Amygdala (tissue), 56 donors: ENCODE measurements around the gene MOB3B.

Source experiments
- DNase-seq, 56 donors: peaks; one replicate each; lab custom pipeline; 2025; lab: John Stamatoyannopoulos, UW

Gene MOB3B

GRCh38 chr9:27377147-27377807, 152.3 kb downstream of the MOB3B start:
- peak in 1 of 56 donors; percentile 27 for DNase-seq

DNA sequence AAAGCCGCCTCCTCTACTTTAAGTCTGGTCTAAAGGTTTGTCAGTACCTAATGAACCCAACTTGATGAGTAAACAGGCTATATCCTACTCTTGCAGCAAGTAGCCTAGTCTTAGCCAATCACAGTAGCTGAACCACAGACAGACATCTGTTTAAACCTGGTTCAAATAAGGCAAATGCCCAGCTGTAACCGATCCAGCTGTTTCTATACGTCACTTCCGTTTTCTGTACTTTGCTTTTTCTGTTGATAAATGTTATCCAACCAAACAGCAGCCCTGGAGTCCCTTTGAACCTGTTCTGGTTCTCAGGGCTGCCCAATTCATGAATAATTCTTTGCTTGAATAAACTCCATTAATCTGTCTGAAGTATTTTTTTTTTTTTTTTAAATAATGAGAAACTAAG, 155.8 kb downstream of the MOB3B start:
- DNase-seq = no peak

DNA sequence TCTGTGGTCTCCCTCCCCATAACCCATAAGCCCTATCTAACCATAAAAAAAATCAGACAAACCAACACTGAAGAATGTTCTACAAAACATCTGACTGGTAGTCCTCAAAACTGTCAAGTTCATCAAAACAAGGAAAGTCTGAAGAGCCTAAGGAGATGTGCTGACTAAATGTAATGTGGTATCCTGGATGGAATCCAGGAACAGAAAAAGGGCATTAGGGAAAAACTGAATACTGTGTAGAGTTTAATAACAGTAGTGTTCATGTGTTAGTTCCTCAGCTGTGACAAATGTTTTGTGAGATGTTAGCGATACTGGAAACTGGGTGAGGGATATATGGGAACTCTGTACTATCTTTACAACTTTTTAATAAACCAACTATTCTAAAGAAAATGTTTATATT, 157.0 kb downstream of the MOB3B start:
- DNase-seq = no peak

- no peak for DNase-seq
Observed at GRCh38 chr9:27371382-27371781, 158.2 kb downstream of the MOB3B start.

GRCh38 chr9:27369591-27369990, 160.0 kb downstream of the MOB3B start:
- DNase-seq = no peak

GRCh38 chr9:27368316-27368985, 161.2 kb downstream of the MOB3B start:
- peak in 24 of 56 donors; percentile 12 to 75 (median 36) for DNase-seq

GRCh38 chr9:27367921-27368315, 161.7 kb downstream of the MOB3B start:
- no peak for DNase-seq

- no peak for DNase-seq
Observed at GRCh38 chr9:27367175-27367798, 162.3 kb downstream of the MOB3B start.

GRCh38 chr9:27365707-27366376, 163.8 kb downstream of the MOB3B start:
- no peak for DNase-seq

- DNase-seq = no peak
Observed at GRCh38 chr9:27362447-27363210, 167.0 kb downstream of the MOB3B start.

DNA sequence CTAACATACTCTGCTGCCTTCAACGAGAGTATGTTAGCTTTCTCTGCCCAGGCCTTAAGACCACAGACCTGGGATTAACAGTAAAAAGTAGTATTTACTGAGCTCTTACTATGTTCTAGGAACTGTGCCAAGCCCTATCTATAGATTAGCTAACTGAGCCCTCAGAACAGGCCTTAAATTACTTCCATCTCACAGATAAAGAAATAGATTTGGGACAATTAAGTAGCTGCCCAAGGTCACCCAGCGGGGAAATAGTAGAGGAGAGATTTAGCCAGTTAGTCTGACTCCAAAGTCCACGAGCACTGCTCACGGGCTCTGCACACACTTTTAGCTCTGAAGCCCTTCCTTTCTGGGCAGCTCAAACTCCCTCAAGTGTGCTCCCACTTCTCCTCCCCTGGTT, 168.1 kb downstream of the MOB3B start:
- DNase-seq = no peak

- DNase-seq = no peak
Observed at GRCh38 chr9:27359763-27360162, 169.9 kb downstream of the MOB3B start.

GRCh38 chr9:27358007-27358406, 171.6 kb downstream of the MOB3B start:
- no peak for DNase-seq

DNA sequence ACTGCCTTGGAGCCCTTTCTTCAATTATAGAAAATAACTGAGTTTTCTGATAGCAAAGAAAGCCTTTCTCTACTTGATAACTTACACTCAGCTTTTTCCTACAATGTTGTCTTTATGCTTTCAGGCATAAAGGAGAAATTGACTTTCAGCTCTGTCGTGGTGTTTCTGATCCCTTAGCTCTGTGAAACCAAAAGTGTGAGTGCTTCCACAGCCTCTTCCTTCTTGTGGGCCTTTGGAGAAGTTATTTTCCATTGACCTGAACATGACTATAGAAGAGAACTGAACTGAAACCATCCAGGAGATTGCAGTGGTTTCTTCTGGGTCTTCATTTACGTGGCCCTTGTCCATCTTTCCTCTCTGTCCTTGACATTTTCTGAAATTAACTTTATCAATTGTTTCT, 173.2 kb downstream of the MOB3B start:
- DNase-seq = peak in 1 of 56 donors; percentile 6

DNA sequence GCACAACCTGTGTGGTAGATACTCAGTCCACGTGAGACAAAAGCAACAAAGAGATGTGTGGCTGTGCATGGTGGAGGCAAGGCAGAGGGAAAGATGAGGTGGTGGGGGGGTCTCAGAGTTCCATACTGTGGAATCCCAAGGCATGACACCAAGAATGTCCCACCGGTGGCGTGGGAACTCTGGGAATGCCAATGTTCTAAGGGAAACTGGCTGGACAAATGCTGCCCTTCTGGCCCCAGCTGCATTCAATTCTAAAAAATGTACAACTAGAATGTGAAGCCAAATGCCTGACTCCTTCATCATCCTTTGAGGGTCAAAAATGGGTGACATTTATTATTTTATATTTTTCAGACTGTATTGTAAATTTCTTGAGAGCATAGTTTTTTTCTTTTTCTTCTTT, 174.4 kb downstream of the MOB3B start:
- DNase-seq = no peak

DNA sequence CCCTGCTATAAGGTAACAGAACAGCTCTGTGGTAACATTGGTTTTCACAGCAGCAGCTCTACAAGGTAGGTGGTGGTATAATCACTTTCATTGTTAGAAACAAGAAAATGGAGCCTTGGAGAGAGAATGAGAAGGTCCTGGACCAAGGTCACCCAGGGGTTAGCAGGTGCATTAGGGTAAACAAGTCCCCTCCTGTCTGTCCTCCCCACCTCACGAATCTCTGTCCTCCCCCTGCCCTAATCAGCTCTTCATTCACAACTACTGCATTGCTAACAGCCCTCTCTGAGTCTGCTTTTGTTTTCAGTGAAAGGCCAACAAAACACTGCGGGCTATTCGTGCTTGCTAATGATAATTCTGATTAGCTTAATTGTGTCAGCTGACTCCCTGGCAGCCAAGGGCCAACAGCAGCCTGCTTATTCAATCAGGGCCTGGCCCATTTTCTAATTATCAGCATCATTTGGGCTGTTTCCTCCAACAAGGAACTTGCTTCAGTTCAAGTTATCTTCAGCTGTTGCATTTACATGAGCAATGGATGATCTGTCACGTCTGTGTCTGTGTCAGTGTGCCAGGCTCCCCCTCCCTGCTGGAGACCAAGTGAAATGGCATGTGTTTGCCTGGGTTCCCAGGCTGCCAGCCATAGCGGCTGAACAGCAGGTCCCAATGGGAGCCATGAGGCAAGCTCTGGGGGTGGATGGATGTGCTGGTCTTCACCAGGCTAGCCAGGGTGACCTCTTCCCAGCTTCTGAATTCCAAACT, 176.0 kb downstream of the MOB3B start:
- DNase-seq = peak in 52 of 56 donors; percentile 36 to 95 (median 79)

DNA sequence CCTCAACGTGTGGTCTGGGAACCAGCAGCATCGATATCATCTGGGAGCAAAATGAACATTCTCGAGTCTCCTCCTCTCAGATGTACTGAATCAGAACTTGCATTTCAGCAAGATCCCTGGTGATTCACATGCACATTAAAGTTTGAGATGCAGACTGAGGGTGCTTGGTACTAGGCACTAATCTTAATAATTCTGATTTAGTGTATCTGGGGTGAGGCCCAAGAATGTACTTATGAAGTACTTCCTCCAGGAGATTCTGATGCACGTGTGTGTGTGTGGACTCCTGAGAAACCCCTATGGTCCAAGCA, 176.5 kb downstream of the MOB3B start:
- DNase-seq = no peak

DNA sequence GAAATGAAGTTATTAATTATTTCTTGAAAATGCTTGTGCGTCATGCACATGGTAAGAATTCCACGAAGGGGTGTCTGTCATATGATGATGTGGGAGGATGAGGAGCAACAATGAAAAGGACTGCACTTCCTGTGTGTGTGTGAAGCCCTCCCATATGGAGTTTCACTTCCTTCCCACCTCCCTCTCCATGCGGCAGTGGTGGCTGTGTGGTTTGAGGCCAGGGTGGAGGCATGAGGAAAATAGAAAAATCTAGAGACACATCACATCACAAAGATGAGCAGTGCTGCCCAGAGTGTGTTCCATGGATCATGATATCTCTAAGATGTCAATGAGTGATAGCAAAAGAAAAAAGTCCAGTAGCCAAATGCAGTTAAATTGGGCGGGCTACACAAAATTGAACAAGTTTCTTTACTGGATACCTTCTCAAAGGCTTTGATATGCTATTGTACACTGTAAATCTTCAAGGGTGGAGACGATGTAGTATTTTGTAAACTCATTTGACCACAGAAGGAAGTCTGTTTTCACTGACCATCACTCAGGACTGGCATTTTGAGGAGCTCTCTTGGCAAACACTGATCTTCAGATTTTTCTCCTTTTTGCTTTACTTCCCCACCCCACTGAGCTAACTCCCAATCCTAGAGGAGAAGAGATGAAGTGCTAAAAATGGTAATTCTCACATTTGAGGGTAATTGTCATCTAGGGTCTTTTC, 177.0 kb downstream of the MOB3B start:
- peak in 5 of 56 donors; percentile 12 to 43 (median 28) for DNase-seq

GRCh38 chr9:27351438-27351837, 178.2 kb downstream of the MOB3B start:
- peak in 51 of 56 donors; percentile 31 to 94 (median 65) for DNase-seq
